NCI-H1417 (cell line): ENCODE results near the gene FAM221B.

ENCODE experiments used
- DNase-seq, 3 experiments: peaks; one replicate each; lab custom pipeline; 2025; lab: John Stamatoyannopoulos, UW

The FAM221B gene

DNA sequence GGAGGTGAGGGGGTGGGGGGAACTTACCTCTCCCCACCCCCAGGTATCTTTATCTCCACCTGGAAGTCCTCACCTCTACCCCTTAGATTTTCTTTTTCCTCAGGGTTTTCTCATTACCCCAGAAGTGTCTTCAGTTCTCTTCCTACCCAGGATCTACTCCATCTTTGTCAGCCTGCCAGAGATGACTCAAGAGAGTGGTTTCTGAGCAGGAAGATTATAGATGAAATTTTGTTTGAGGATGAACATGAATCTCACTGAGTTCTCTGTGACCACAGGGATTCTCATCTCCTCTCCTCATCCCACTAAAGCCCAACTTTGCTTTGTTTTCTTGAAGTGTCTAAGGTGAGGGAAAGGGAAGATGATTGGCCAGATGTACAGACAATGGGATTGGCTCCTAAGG is 8.5 kb downstream of the FAM221B start:
- DNase-seq, result no peak

DNA sequence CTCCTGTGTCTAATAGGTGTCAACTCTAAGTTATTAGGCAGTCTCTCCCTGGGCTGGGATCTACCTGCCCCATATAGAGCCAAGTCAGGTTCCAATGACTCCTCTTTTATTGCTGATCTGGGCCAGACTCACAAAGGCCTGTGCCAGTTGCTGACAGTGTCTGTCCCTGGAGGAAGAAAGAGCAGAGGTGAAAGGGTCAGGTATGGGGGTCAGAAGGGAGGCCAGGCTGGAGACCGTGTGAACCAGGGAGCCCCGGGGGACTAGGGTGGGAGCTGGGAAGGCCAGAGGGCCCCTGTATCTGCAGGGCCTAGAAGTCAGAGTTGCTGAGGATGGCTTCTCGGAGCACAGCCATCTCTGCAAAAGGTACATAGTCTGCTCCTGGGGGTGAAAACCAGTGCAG is 10.2 kb downstream of the FAM221B start:
- no peak for DNase-seq

DNA sequence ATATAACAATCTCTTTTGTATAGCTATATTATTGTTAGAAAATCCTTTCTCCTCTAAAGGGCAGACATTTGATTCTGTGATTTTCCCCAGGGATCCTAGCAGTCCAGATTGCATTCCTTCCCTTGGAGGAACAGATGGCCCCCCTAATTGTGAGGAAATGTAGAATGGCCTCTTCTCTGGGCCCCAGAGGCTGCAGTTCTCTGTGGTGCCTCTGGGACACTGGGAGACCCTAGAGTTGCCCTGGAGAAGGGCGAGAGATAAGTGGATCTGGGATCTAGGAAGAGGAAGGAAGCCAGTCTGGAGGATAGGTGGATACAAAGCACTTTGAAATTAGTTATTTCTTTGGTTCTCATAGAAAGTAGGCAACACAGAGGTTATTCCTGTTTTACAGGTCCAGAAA is 11.8 kb downstream of the FAM221B start:
- no peak for DNase-seq

DNA sequence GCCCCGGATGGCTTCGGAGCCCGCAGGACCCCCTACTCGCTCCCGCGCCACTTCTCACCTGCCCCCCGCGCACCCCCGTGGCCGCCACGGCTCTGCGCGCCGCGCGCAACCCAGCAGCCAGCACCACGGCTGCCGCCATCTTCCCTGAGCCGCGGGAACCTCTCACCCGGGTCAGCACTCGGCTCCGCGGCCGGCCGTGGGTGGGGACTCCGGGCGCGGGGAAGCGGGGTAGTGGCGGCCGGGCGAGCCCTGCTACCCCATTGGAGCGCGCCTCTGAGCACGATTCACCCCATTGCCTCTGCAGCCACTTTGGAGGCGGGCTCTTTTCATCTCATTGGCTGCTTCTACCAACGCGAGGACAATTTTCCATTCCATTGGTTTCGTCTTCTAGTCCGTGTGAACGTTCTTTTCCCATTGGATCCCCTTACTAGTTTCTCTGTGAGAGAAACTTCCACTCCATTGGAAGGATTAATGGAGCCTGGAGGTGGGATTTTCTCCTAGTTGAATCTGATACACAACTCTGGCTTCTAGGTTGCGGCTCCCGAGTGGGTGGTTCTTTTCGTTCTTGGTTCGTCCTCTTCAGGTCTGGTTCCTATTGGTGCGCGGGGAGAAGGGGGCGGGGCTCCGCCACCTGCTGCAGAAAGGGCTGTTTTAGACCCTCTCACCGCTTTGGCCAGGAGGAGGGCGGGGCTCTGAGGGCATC is 13.5 kb downstream of the FAM221B start, which contains the start of gene HINT2:
TSS of gene HINT2 (minus strand) at position 202 of the 703 bp plus-strand sequence. CDS start at position 139, 63 bp downstream.
- DNase-seq, result peak; percentile 96 to 99 (median 97)

DNA sequence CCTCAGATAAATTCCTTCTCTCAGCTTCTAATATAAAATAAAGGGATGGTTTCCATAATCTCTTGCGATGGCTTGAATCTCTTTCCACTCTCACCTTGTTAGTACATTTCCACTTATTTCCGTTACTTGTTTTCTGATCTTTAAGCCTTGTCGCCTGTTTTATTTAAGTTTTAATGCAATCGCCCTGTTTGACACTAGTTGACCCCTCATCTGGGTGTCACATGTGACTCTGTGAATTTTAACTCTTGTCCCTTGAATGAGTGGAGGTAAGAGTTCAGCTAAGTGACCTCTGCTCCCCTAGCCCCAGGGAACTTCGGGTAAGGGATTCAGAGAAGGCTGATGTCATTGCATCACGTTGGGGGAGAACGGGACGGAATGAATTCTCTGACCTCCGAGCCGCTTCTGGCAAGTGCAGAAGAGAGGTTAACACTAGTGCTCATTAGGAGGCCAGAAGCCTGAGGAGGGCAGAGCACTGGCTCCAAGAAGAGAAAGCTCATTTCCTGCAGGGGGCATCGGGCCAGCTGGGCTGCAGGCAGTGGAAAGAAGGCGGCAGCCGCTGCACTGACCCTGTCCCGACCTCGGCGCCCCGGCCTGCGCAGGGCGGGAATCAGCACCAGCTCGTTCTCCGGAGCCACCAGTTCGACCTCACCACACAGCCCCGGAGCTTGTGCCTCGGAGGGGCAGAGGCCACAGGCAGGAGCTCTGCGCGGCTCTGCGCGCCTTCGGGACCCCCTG is 14.3 kb downstream of the FAM221B start:
- DNase-seq, result peak; percentile 9 to 75 (median 73)

DNA sequence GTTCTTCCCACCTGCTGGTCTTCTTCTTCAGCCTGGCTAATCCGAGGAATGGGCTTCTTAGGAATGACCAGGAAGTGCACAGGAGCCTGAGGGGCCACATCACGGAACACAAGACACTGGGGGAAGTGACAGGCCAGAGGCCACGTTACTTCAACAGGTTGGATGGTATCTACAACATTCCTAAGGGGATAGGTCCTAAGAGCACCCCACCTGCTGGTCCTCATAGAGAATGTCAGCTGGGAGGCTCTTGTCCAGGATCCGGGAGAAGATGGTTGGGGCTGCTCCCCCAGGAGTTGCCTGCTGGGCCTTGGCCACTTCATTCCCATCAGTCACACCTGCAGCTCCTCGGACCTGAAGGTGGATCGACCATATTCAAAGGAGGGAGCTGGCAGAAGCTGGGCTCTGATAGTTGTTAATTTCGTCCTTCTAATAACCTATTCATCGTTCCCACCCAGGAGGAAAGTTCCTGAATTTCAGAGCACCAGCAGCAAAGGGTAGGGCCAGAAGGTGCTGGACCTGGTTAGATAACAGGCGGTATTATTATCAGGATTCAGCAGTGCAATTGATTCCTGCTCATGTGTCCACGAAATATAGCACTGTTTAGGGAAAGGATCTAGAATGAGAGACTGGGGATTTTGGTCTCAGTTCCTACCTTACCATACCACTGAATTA is 15.0 kb downstream of the FAM221B start:
- peak in 1 of 3 experiments; percentile 3 for DNase-seq

DNA sequence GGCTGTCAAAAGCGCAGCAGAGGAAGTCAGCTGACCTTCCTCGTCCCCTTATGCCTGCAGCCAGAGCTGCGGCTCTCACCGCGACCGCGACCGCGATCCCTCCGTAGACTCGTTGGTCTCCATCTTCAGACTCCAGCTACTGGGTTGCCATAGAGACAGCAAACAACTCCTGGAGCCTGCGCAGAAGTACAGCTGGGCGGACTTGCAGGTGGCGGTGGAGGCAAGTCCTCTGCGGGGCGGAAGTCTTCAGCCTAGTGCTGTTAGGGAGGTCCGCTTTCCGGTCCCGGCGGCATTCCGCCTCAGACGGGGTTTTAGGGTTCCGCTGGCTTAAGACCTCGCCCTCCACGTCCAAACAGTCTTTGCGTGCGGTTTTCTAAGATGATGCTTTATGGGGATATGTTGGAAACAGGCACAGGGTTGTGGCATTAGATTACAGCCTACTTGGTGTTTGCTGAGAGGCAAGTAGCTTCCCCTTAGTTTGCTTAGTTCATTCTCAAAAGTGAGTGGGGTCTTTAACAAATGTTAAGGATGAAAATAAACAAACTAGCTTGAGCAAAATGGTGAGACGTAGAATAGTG is 16.4 kb downstream of the FAM221B start, which contains the start of gene SPAG8:
TSS of gene SPAG8 (minus strand) at position 238 of the 578 bp plus-strand sequence. CDS start at position 123, 115 bp downstream.
- peak; percentile 83 to 94 (median 88) for DNase-seq

DNA sequence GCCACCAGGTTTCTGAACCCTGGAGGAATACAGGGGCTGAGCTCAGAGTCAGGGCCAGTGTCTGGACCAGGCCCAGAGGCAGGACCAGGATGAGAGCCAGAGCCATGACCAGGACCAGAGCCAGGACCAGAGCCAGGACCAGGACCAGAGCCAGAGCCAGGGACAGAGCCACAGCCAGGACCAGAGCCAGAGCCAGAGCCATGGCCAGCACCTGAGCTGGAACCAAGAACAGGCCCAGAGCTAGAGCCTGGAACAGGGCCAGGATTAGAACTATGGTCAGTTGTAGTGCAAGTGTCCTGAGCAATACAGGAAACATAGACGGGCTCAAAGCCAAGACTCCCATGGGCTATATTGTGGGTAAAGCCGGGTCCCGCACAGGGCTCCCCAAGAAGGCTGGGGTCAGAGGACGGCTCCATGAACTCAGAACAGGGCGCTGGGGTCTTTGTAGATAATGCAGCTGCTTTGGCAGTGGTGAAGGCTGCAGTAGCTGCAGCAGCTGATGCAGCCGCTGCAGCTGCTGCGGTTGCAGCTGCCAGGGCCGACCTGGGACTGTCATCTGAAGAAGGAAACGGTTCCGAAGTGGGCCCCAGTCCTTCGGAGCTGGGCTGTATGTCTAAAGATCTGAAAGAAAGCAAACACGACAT is 17.0 kb downstream of the FAM221B start:
- DNase-seq, result no peak

DNA sequence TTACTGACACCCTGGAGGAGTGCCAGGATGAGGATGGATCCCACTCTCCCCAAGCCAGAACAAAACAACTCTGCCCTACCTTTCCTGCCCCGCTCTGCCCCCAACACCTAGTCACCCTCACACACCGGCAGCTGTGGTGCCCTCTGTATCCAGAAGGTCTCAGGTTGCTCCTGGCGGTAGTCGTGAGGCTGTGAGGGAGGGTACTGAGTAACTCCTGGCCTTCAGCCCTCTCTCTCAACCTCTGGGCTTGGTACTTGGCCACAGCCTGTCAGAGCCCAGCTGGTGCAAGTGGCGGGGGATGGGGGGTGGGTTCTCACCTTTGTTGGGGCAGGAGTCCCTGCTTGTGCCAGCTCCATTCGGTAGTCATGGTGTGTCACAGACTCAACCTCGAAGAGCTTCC is 18.4 kb downstream of the FAM221B start:
- DNase-seq, result no peak

DNA sequence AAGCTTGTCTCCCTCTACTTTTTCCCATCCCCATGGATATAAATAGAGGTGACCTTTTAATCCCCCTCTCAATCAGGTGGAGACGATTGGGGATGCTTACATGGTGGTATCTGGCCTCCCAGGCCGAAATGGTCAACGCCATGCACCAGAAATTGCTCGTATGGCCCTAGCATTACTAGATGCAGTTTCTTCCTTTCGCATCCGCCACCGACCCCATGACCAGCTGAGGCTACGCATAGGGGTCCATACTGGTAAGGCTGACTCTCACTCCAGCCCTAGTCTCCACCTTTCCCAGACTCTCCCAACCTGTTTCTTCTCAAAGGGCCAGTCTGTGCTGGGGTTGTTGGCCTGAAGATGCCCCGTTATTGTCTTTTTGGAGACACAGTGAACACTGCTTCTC is 20.1 kb downstream of the FAM221B start:
- DNase-seq, result no peak

DNA sequence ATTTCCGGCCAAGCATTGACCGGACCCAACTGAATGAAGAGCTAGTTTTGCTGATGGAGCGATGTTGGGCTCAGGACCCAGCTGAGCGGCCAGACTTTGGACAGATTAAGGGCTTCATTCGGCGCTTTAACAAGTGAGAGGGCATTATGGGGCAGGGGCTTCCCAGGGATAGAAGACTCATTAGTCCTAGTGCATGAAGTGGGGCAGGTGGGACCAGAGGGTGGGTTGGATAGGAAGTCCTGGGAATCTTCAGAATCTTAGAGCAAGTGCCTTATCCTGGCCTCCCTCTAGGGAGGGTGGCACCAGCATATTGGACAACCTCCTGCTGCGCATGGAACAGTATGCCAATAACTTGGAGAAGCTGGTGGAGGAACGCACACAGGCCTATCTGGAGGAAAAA is 22.4 kb downstream of the FAM221B start:
- DNase-seq, result no peak

DNA sequence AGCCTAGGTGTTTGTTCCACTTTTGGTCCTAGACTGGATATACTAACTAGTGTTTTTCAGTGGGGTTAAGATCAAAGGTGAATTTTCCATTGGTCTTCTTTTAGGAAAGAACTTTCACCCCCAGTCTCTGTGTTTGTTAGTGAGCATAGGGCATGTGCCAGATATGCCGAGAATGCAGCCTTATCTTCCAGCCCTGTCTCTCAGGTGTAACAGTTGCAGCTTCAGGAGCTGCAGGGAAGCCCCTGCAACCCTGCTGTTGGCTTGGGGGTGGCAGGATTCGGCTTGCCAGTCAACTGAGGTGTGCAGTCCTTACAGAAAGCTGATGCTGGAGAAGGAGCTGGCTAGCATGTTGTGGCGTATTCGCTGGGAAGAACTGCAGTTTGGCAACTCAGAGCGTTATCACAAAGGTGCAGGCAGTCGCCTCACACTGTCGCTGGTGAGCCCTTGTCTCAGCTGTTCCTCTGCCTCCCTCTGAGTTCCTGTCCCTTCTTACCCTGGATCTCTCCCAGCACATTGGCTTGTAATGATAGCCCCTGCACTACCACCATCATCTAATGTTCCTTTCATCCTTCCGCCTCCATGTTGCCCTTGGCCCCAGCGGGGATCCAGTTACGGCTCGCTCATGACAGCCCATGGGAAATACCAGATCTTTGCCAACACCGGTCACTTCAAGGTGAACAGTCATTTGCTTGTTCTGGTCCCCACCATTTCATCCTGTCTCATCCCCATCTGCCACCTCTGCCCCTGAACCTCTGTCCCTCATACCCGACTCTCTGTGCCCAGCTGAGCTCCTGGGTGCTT is 27.0 kb downstream of the FAM221B start:
- no peak for DNase-seq

DNA sequence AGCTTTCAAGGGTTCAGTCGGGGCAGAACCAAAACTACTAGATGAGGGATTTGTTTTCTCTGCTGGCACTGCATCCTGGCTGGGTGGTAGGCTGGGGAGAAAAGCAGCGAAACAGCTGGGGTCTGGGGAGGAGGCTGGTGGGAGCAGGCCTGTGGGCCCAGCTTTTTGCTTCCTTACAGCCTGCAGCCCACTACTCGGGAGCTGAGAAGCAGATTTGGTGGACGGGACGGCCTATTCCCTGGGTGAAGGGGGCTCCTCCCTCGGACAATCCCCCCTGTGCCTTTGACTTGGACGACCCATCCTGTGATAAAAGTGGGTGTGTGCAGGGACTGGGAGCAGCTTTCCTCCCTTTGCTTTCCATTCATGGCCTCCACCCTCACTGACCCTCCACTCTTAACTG is 28.0 kb downstream of the FAM221B start:
- no peak for DNase-seq

DNA sequence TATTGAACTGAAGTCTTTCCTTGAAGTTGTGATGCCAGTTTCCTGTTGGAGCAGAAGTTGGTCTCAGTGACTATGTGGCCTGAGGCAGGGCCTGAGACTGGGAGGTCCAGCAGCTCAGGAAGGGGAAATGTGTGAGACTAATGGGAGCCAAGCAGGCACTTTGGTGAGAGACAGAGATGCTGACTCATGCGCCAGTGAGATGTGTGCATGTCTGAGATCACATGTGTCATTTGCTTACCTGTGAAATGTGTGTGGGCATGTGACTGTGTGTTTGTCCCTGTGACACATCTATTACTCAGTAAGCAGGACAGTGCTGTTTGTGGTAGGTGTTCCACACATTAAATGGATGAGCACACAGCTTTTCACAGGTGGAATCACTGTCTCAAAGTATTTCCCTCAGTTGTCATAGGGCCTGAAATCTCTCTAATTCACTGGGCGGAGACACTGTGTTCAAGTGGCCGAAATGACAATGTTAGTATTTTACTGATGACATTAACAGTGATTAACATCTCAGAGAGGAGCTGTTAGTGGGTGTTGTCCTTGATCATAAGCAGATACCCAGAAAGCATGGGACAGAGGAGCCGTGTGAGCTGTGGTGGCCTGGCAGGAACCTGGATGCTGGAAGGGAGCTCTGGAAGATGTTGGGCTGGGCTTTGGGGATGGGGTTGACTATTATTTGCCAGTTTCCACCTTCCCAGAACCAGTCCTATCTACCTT is 29.7 kb downstream of the FAM221B start:
- no peak for DNase-seq

DNA sequence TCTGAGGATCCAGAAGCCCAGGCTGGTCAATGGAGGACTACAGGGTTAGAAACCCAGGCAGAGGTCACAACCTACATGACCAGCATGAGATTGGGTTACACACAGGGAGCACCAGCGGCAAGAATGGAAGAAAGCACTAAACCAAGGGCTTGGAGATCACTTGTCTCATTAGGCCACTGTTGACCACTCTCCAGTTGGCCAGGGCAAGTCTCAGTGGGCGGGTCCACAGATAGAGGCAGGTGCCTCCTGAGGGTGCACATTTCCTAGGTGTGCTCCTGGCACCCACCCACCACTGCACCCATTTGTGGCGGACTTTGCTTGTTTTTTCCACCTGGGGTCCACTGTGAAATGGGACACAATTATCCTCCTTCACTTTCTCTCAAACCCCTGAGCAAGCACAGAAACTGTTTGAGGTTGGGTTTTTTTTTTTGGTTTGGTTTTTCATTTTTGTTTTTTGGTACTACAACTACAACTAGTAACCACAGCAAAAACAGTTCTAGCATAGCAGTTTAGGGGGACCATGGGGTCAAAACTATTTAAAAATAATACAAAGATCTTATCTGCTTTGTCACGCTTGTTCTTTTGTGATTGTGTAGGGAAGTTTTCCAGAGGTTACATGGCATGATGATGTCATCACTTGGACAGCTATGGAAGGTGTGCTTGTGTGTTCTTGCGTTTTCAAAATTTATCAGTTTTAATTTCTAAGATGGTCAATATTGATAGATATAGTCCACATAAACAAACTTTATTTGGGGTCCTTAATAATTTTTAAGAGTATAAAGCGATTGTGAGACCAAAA is 31.0 kb downstream of the FAM221B start:
- no peak for DNase-seq

DNA sequence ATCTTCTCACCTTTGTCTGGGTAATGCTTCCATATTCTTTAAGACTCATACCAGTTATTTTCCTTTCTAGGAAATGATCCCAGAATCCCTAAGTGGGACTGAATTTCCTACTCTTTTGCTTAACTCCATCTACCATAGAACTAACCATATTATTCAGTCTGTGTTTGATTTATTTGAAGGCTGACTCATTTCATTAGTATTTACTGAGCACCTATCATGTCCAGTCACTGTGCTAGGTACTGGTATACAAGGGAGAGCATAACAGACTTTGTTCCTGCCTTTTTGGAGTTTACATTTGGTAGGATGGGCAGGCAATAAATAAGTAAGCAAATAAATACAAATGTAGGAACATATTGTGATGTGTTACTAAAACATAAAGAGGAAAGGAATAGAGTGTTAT is 32.8 kb downstream of the FAM221B start:
- no peak for DNase-seq

DNA sequence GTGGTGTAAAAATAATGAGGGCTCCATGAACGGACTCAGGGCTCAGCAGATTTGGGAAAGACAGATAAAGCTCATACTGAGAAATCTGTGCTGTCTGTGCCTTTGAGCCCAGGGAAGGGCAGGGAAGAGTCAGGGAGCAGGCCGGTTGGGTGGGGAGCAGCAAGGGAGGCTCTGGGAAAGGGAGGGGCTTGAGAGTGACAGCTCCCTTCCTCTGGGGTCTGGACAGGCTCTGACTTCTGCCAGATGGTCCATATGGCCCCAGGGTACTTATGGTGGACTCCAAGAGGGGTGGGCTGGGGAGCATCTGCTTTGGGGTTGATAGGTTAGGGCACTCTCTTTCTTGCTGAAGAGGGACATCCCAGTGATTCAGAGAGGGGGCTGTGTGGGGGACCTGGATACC is 35.1 kb downstream of the FAM221B start:
- no peak for DNase-seq

DNA sequence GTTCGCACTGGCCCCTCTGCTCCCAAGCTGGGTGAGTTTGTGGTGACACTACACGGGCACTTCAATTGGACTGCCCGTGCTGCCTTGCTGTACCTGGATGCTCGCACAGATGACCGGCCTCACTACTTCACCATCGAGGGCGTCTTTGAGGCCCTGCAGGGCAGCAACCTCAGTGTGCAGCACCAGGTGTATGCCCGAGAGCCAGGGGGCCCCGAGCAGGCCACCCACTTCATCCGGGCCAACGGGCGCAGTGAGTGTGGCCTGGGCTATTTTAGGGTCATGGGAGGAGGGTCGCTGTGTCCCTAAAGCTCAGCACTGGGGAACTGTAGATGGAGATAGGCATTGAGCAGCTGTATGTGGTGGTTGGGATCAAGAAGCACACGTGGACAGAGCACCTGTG is 35.7 kb downstream of the FAM221B start:
- no peak for DNase-seq

DNA sequence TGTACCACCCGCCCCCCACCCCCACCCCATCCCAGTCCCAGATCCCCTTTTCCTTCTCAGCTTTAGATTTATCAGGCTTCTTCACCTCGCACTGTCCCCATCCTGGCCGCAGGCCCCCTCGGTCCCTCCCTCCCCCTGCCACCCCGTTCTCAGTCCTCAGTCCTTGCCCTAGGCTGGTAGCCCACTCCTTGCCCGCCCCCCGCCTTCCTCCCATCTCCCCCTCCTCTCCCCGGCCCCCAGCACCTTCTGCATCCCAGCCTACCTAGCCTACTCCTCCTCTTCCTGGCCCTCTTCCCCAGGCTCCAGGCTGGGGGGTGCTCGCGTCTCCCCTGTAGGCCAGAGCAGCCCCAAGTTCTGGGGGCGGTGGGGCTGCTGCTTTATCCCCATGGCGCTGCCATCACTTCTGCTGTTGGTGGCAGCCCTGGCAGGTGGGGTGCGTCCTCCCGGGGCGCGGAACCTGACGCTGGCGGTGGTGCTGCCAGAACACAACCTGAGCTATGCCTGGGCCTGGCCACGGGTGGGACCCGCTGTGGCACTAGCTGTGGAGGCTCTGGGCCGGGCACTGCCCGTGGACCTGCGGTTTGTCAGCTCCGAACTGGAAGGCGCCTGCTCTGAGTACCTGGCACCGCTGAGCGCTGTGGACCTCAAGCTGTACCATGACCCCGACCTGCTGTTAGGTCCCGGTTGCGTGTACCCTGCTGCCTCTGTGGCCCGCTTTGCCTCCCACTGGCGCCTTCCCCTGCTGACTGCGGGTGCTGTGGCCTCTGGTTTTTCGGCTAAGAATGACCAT is 36.3 kb downstream of the FAM221B start:
- DNase-seq, result no peak
